SU-DHL-6 (cell line): Measurements from ENCODE around the gene PRR5.

Experiments
- H2AFZ ChIP-seq: fragments of 200-600 bp; sonication (generic); 2 replicates; pipeline ENCODE4 v1.6.1; 2014; ENCODE audit warnings: low read depth, mild to moderate bottlenecking, moderate library complexity, mixed read lengths, antibody characterized with exemption, low read length; ENCODE audit not compliant: severe bottlenecking
- H3F3A ChIP-seq: fragments of 200-600 bp; shearing (Covaris generic); 2 replicates; pipeline ENCODE4 v1.6.0; 2016; ENCODE audit warnings: antibody characterized with exemption, mild to moderate bottlenecking; ENCODE audit not compliant: insufficient read depth
- H3K27ac ChIP-seq: fragments of 200-600 bp; sonication (generic); 2 replicates; pipeline ENCODE4 v1.5.1; 2016; ENCODE audit warnings: low read depth, mild to moderate bottlenecking, low read length, moderate library complexity, mixed read lengths
- H3K27me3 ChIP-seq: fragments of 200-600 bp; sonication (generic), shearing (Covaris generic); 2 replicates; pipeline ENCODE4 v1.6.0; 2014; ENCODE audit warnings: mild to moderate bottlenecking, low read length
- H3K36me3 ChIP-seq: fragments of 200-600 bp; sonication (generic); 2 replicates; pipeline ENCODE4 v1.6.1; 2014; ENCODE audit warnings: mild to moderate bottlenecking, low read length, mixed read lengths
- H3K4me2 ChIP-seq: fragments of 300-600, 200-600 bp; shearing (Covaris generic), sonication (generic); 2 replicates; pipeline ENCODE4 v1.6.0; 2014; ENCODE audit warnings: low read length, low read depth, mild to moderate bottlenecking; ENCODE audit not compliant: poor library complexity, severe bottlenecking
- H3K4me3 ChIP-seq: fragments of 200-600 bp; sonication (generic); 2 replicates; pipeline ENCODE4 v1.5.1; 2014; ENCODE audit warnings: antibody characterized with exemption, low read length, mild to moderate bottlenecking, mixed read lengths; ENCODE audit not compliant: insufficient read depth, poor library complexity, severe bottlenecking
- H3K79me2 ChIP-seq: fragments of 200-600 bp; sonication (generic); 2 replicates; pipeline ENCODE4 v1.6.1; 2014; ENCODE audit warnings: mild to moderate bottlenecking, low read length, moderate library complexity; ENCODE audit not compliant: insufficient read depth
- H3K9ac ChIP-seq: fragments of 200-600 bp; sonication (generic); 2 replicates; pipeline ENCODE4 v1.7.0; 2014; ENCODE audit warnings: mild to moderate bottlenecking, low read length
- H3K9me2 ChIP-seq: fragments of 200-600 bp; sonication (generic); replicated peaks from 2 replicates; pipeline ENCODE4 v1.6.1; 2014; ENCODE audit warnings: low read length; ENCODE audit not compliant: insufficient read depth
- H3K9me3 ChIP-seq: fragments of 200-600 bp; sonication (generic); 2 replicates; pipeline ENCODE4 v1.6.1; 2014; ENCODE audit warnings: low read length, mixed read lengths; ENCODE audit not compliant: insufficient read depth
- H4K20me1 ChIP-seq: fragments of 200-600 bp; sonication (generic); 2 replicates; pipeline ENCODE4 v1.6.1; 2014; ENCODE audit warnings: low read depth, mild to moderate bottlenecking, antibody characterized with exemption, low read length, moderate library complexity, mixed read lengths
- CTCF ChIP-seq: fragments of 200-600 bp; sonication (generic); IDR thresholded peaks from one replicate; pipeline ENCODE4 v1.5.1; 2017; ENCODE audit warnings: antibody characterized with exemption, mild to moderate bottlenecking, low read length, moderate library complexity; ENCODE audit not compliant: insufficient read depth, poor library complexity, severe bottlenecking
- EZH2phosphoT487 ChIP-seq: fragments of 200-600 bp; sonication (generic), shearing (Covaris generic); conservative IDR thresholded peaks from 2 replicates; pipeline ENCODE4 v1.6.1; 2018; ENCODE audit warnings: mild to moderate bottlenecking, antibody characterized with exemption, low read length, moderate library complexity, mixed read lengths

The PRR5 gene

GRCh38 chr22:44707178-44707577 lies 5.2 kb downstream of the PRR5 start:
- Histone ChIP-seq H3K9me2 (no peaks in the 10 kb centered on the region), H3K36me3 (no peaks in the 10 kb centered on the region), H3K27ac (no peak overlapping the region), H2AFZ (no peak overlapping the region), H3K4me2 (no peak overlapping the region), H3K4me3 (no peak overlapping the region), H3K27me3 (no peaks in the 10 kb centered on the region), H3K9me3 (no peaks in the 10 kb centered on the region), H3K9ac (no peak overlapping the region), H4K20me1 (no peaks in the 10 kb centered on the region), H3F3A (no peaks in the 10 kb centered on the region), H3K79me2 (no peaks in the 10 kb centered on the region)
- TF ChIP-seq EZH2phosphoT487 (no peak), CTCF (no peak)

- Histone ChIP-seq H3K79me2 (no peaks in the 10 kb centered on the region), H2AFZ (no peak overlapping the region), H3K36me3 (no peaks in the 10 kb centered on the region), H3K4me3 (no peak overlapping the region), H3K9me3 (no peaks in the 10 kb centered on the region), H4K20me1 (no peaks in the 10 kb centered on the region), H3K4me2 (no peak overlapping the region), H3K27ac (no peak overlapping the region), H3K27me3 (no peaks in the 10 kb centered on the region), H3K9ac (no peak overlapping the region), H3F3A (no peaks in the 10 kb centered on the region), H3K9me2 (no peaks in the 10 kb centered on the region)
- TF ChIP-seq EZH2phosphoT487 (no peak), CTCF (no peak)
Observed at GRCh38 chr22:44707752-44708151, 5.7 kb downstream of the PRR5 start.

DNA sequence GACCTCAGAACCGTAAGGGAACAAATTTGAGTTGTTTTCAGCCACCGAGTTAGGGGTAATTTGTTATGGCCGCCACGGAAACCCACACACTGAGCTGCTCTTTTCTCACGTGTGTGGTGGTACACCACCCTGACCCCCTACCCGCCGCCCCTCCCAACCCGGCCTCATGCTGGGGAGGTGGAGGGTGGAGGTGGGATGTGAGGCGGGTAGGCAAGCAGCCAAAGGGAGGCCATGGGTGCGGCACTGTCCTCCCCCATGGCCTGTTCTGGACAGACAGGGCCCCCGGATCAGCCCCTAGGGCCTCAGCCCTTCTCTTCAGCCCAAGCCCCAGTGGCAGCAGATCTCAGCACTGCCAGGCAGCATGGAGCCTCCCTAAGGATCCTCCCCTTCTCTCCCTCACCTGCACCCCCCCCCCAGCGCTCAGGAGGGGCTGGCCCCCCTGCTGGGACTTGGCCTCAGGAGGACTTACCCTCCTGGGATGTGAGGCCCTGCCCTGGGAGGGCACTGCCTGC lies 7.9 kb downstream of the PRR5 start:
- Histone ChIP-seq H3K4me3 (no peak overlapping the region), H3K9me2 (no peaks in the 10 kb centered on the region), H3K9me3 (no peaks in the 10 kb centered on the region), H3K79me2 (no peaks in the 10 kb centered on the region), H3K27ac (no peak overlapping the region), H3K36me3 (no peaks in the 10 kb centered on the region), H3K27me3 (no peaks in the 10 kb centered on the region), H3F3A (no peaks in the 10 kb centered on the region), H3K9ac (no peak overlapping the region), H4K20me1 (no peaks in the 10 kb centered on the region), H2AFZ (no peak overlapping the region), H3K4me2 (no peak overlapping the region)
- TF ChIP-seq EZH2phosphoT487: no peak
- TF ChIP-seq CTCF: no peak
